ENCODE measurements around the gene MYF5. TPM values are rescaled to one million over a fixed set of nuclear protein-coding genes. Genes with fewer than 3 reads are reported as not detected.

MYF5 gene
- polyA plus RNA-seq, 3 donors: not detected

DNA sequence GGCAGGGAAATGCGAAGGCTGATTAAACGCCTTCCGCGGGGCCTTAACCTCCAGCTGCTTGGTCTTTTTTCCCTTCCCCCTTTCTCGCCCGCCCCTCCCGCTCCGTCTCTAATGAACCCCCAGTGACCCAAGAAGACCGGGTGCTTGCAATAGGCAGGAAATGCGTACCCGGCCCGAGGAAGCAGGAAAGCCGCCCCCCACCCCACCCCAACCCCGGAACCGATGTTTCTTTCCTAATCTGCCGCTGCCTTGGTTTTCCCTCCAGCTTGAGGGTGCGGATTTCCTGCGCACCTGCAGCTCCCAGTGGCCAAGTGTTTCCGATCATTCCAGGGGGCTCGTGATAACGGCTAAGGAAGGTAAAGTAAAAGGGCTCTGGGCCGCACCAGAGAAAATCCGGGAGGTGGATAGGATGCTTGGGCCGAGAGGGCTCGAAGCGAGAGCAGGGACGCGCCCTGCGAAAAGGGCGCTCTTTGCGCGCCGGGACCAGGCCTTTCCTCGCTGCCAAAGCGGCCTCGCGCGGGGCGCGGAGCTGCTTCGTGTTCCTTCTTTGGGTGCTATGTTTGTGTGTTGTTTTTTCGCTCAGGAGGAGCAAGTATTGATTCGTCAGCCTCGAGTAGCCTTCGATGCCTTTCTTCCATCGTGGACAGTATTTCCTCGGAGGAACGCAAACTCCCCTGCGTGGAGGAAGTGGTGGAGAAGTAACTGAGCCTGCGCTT is 8.3 kb upstream of the MYF5 start:
- intact Hi-C loops (cut with micrococcal nuclease): no loop called here
- Histone ChIP-seq H2AFZ (ENCODE audit: insufficient read depth, low read depth, low read length, poor library complexity, severe bottlenecking) (peak overlapping the region; percentile 72), H3K9ac (ENCODE audit: insufficient read depth, low read length, poor library complexity, severe bottlenecking) (no peak overlapping the region), H3K27ac (ENCODE audit: low read depth in 1 of 2, low read length in 2 of 2) (no peak overlapping the region), H3K4me2 (replicated peaks; ENCODE audit: extremely low read depth, low read length, poor library complexity, severe bottlenecking) (peak overlapping the region; percentile 65), H3K4me3 (replicated peaks in 1 of 3; ENCODE audit: low read depth in 2 of 3, low read length in 3 of 3) (peak overlapping the region in 2 of 3 experiments; percentile 14 to 65), H3K27me3 (ENCODE audit: control insufficient read depth in 2 of 2, insufficient read depth in 2 of 2, low read length in 2 of 2) (peaks cover 24 to 44% of the 10 kb centered on the region in 2 donors), H3K9me3 (replicated peaks in 1 of 2; ENCODE audit: control insufficient read depth in 1 of 2, insufficient read depth in 1 of 2, low read length in 2 of 2) (no peaks in the 10 kb centered on the region), H3K79me2 (ENCODE audit: insufficient read depth, low read length) (no peaks in the 10 kb centered on the region), H3K4me1 (ENCODE audit: control insufficient read depth in 1 of 2, insufficient read depth in 2 of 2, low read length in 2 of 2) (peaks cover 11 to 13% of the 10 kb centered on the region in 2 donors), H4K20me1 (ENCODE audit: insufficient read depth, low read length) (no peaks in the 10 kb centered on the region), H3K36me3 (replicated peaks in 1 of 2; ENCODE audit: control insufficient read depth in 1 of 2, insufficient read depth in 2 of 2, low read length in 2 of 2) (no peaks in the 10 kb centered on the region)
- H3K27ac Mint-ChIP-seq: peak overlapping the region in 1 of 7 donors; percentile 27
- peaks cover 0 to 9% (median 3%) of the 10 kb centered on the region in 7 donors for H3K9me3 Mint-ChIP-seq
- peaks cover 35 to 65% (median 46%) of the 10 kb centered on the region in 3 donors for H3K27me3 Mint-ChIP-seq (ENCODE audit: low read depth in 3 of 3)
- H3K4me1 Mint-ChIP-seq: peaks cover 16% of the 10 kb centered on the region
- H3K4me3 Mint-ChIP-seq: peak overlapping the region; percentile 79 to 88
- DNase-seq: no peak
- TF ChIP-seq CTCF (IDR thresholded peaks at IDR 0.05): no peak
- H3K36me3 Mint-ChIP-seq: no peaks in the 10 kb centered on the region
- WGBS (ENCODE audit: insufficient coverage): under 1% methylated on average over 41 of the region's 50 CpGs

GRCh38 chr12:80708975-80709328 is 7.8 kb upstream of the MYF5 start:
- intact Hi-C loops (cut with micrococcal nuclease): no loop called here
- Histone ChIP-seq H3K4me3 (replicated peaks in 1 of 3; ENCODE audit: low read depth in 2 of 3, low read length in 3 of 3) (peak overlapping the region in 2 of 3 experiments; percentile 14 to 65), H4K20me1 (ENCODE audit: insufficient read depth, low read length) (no peaks in the 10 kb centered on the region), H3K4me1 (ENCODE audit: control insufficient read depth in 1 of 2, insufficient read depth in 2 of 2, low read length in 2 of 2) (peaks cover 11 to 13% of the 10 kb centered on the region in 2 donors), H3K9me3 (replicated peaks in 1 of 2; ENCODE audit: control insufficient read depth in 1 of 2, insufficient read depth in 1 of 2, low read length in 2 of 2) (peaks cover 0 to 5% of the 10 kb centered on the region in 2 donors), H3K79me2 (ENCODE audit: insufficient read depth, low read length) (no peaks in the 10 kb centered on the region), H3K27ac (ENCODE audit: low read depth in 1 of 2, low read length in 2 of 2) (no peak overlapping the region), H3K9ac (ENCODE audit: insufficient read depth, low read length, poor library complexity, severe bottlenecking) (no peak overlapping the region), H3K27me3 (ENCODE audit: control insufficient read depth in 2 of 2, insufficient read depth in 2 of 2, low read length in 2 of 2) (peaks cover 30 to 49% of the 10 kb centered on the region in 2 donors), H2AFZ (ENCODE audit: insufficient read depth, low read depth, low read length, poor library complexity, severe bottlenecking) (peak overlapping the region; percentile 72), H3K4me2 (replicated peaks; ENCODE audit: extremely low read depth, low read length, poor library complexity, severe bottlenecking) (peak overlapping the region; percentile 65), H3K36me3 (replicated peaks in 1 of 2; ENCODE audit: control insufficient read depth in 1 of 2, insufficient read depth in 2 of 2, low read length in 2 of 2) (no peaks in the 10 kb centered on the region)
- H3K9me3 Mint-ChIP-seq: peaks cover 0 to 11% (median 4%) of the 10 kb centered on the region in 7 donors
- H3K4me1 Mint-ChIP-seq: peaks cover 19% of the 10 kb centered on the region
- DNase-seq: no peak
- H3K4me3 Mint-ChIP-seq: peak overlapping the region; percentile 79 to 88
- peaks cover 40 to 69% (median 51%) of the 10 kb centered on the region in 3 donors for H3K27me3 Mint-ChIP-seq (ENCODE audit: low read depth in 3 of 3)
- WGBS (ENCODE audit: insufficient coverage): 0% methylated on average over 3 of the region's 10 CpGs
- TF ChIP-seq CTCF (IDR thresholded peaks at IDR 0.05): no peak
- H3K27ac Mint-ChIP-seq: peak overlapping the region in 1 of 7 donors; percentile 27
- peaks cover 0 to under 1% of the 10 kb centered on the region in 2 donors for H3K36me3 Mint-ChIP-seq
